ENCODE results near the gene TSPYL6. TPM values are rescaled to one million over a fixed set of nuclear protein-coding genes. Genes with fewer than 3 reads are reported as not detected.

TSPYL6 gene
- total and polyA plus RNA-seq, 2 of the 4 experiments (the other 2 are of a cell fraction): not detected

DNA sequence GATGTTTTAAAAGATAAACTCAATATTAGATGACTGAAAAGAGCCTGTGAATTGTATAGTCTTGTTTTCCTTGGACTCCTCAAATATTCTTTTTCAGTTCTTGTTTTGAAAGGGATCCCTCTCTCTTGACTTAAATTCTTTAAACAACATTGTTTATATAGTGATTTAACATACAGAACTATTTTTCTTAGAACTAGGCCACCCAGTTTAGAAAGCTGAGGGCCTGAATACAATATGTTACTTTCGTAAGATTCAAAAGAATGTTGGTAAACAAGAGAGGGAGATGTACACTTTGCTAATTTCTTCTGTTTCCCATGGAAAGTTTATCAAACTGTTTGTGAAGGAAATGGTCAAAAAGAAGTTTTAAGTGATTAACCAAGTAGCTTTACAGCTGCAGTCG is 5.5 kb upstream of the TSPYL6 start:
- Histone ChIP-seq H2BK5ac (ENCODE audit: low read depth, low read length, poor library complexity, severe bottlenecking) (no peak overlapping the region), H2AFZ (replicated peaks; ENCODE audit: low read length, poor library complexity) (no peak overlapping the region), H3K9me1 (ENCODE audit: insufficient read depth, low read length) (peaks cover 3% of the 10 kb centered on the region; the same call in 1 of the 2 replicates), H3K9me3 (ENCODE audit: control insufficient read depth, insufficient read depth, low read length) (no peaks in the 10 kb centered on the region), H2BK20ac (ENCODE audit: low read depth, low read length) (no peak overlapping the region), H3K4me1 (ENCODE audit: control insufficient read depth, insufficient read depth, low read length) (no peaks in the 10 kb centered on the region), H4K91ac (ENCODE audit: insufficient read depth, low read depth, low read length) (no peak overlapping the region), H3K27ac (ENCODE audit: insufficient read depth, low read length) (no peak overlapping the region), H4K8ac (ENCODE audit: low read depth in 2 of 2, low read length in 2 of 2) (no peak overlapping the region; a peak in 1 of 4 replicates), H3K14ac (replicated peaks; ENCODE audit: low read depth, low read length) (no peak overlapping the region), H3K4ac (ENCODE audit: low read depth, low read length) (no peak overlapping the region), H3K23ac (ENCODE audit: low read depth, low read length) (no peak overlapping the region), H2BK15ac (ENCODE audit: low read depth, low read length) (no peak overlapping the region), H2BK120ac (ENCODE audit: low read depth, low read length) (no peak overlapping the region), H2AK5ac (ENCODE audit: low read depth, low read length) (no peak overlapping the region), H3K18ac (ENCODE audit: low read depth, low read length) (no peak overlapping the region), H3K4me3 (ENCODE audit: insufficient read depth, low read depth, low read length) (no peak overlapping the region), H2AK9ac (replicated peaks; ENCODE audit: low read depth, low read length, poor library complexity) (no peak overlapping the region), H3K4me2 (ENCODE audit: low read depth, low read length) (peak overlapping the region; percentile 23; the same call in 1 of the 2 replicates), H4K20me1 (ENCODE audit: insufficient read depth, low read length) (no peaks in the 10 kb centered on the region), H3K56ac (ENCODE audit: extremely low read depth, insufficient read depth, low read length) (no peak overlapping the region), H3K27me3 (ENCODE audit: control insufficient read depth, insufficient read depth, low read length) (no peaks in the 10 kb centered on the region), H3K9ac (ENCODE audit: low read depth, low read length) (no peak overlapping the region), H3K79me1 (ENCODE audit: low read depth in 1 of 2, low read length in 2 of 2) (no peaks in the 10 kb centered on the region), H3K36me3 (ENCODE audit: control insufficient read depth, insufficient read depth, low read length) (no peaks in the 10 kb centered on the region), H4K5ac (ENCODE audit: low read depth, low read length) (no peak overlapping the region)
- in situ Hi-C loops (cut with MboI; ENCODE audit: low sequenced_read_pairs): no loop called here
- dilution Hi-C loops (cut with HindIII; ENCODE audit: low sequenced_read_pairs, unreplicated experiment): no loop called here
- ChIA-PET CTCF (interaction anchor here (1.0 kb wide), 1 partner anchor 22 kb away, joined by 3 read pairs; no protein-coding TSS in a partner anchor), POLR2A (ENCODE audit: unreplicated experiment) (no interaction called here)
- no peak for TF ChIP-seq RFX5 (IDR thresholded peaks at IDR 0.05; ENCODE audit: low read depth, low read length)
- TF ChIP-seq MAFK (IDR thresholded peaks at IDR 0.05; ENCODE audit: low read depth, low read length): no peak
- TF ChIP-seq RAD21 (IDR thresholded peaks at IDR 0.05; ENCODE audit: low read length): no peak
- no peak for TF ChIP-seq MXI1 (IDR thresholded peaks at IDR 0.05; ENCODE audit: borderline replicate concordance, low read depth, low read length)
- TF ChIP-seq POLR2A (IDR thresholded peaks at IDR 0.05; ENCODE audit: low read depth, low read length): no peak
- BruUV-seq (replicated peaks): no TSS peak
- ATAC-seq (ENCODE audit: low read depth): peak; percentile 63
- intact Hi-C loops (cut with micrococcal nuclease): no loop called here
- peak; percentile 44 for DNase-seq
- no CpG with 5 or more reads among the region's 2 CpGs for WGBS, 2 experiments (ENCODE audit: extremely low coverage in 2 of 2, insufficient read length in 1 of 2)

Measured in IMR-90 (cell line).